ENCODE measurements around the gene NAT9.
A peak's percentile ranks its signal among the peaks of the same experiment; 100 is the strongest.

The NAT9 gene

GRCh38 chr17:74749279-74750038, 26.7 kb downstream of the NAT9 start (continued):
- TF ChIP-seq, protein P1, sequence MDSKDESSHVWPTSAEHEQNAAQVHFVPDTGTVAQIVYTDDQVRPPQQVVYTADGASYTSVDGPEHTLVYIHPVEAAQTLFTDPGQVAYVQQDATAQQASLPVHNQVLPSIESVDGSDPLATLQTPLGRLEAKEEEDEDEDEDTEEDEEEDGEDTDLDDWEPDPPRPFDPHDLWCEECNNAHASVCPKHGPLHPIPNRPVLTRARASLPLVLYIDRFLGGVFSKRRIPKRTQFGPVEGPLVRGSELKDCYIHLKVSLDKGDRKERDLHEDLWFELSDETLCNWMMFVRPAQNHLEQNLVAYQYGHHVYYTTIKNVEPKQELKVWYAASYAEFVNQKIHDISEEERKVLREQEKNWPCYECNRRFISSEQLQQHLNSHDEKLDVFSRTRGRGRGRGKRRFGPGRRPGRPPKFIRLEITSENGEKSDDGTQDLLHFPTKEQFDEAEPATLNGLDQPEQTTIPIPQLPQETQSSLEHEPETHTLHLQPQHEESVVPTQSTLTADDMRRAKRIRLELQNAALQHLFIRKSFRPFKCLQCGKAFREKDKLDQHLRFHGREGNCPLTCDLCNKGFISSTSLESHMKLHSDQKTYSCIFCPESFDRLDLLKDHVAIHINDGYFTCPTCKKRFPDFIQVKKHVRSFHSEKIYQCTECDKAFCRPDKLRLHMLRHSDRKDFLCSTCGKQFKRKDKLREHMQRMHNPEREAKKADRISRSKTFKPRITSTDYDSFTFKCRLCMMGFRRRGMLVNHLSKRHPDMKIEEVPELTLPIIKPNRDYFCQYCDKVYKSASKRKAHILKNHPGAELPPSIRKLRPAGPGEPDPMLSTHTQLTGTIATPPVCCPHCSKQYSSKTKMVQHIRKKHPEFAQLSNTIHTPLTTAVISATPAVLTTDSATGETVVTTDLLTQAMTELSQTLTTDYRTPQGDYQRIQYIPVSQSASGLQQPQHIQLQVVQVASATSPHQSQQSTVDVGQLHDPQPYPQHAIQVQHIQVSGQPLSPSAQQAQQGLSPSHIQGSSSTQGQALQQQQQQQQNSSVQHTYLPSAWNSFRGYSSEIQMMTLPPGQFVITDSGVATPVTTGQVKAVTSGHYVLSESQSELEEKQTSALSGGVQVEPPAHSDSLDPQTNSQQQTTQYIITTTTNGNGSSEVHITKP (tag by site-specific recombination; IDR thresholded peaks at IDR 0.05) = no peak
- TF ChIP-seq ZNF654 (tag by site-specific recombination; IDR thresholded peaks at IDR 0.05; ENCODE audit: low read depth) (no peak), KLF7 (tag by site-specific recombination; IDR thresholded peaks at IDR 0.05; ENCODE audit: borderline replicate concordance) (no peak), ZNF132 (tag by site-specific recombination; IDR thresholded peaks at IDR 0.05; ENCODE audit: borderline replicate concordance) (no peak), GLIS1 (tag by site-specific recombination; IDR thresholded peaks at IDR 0.05) (peak; percentile 11; the same call in 1 of the 2 replicates), ZNF157 (tag by site-specific recombination; IDR thresholded peaks at IDR 0.05) (no peak), ZNF169 (tag by site-specific recombination; IDR thresholded peaks at IDR 0.05) (no peak), ZNF785 (tag by site-specific recombination; IDR thresholded peaks at IDR 0.05) (no peak), KLF10 (tag by site-specific recombination; IDR thresholded peaks at IDR 0.05) (no peak), SP3 (tag by site-specific recombination; IDR thresholded peaks at IDR 0.05) (peak; percentile 30; the same call in 1 of the 2 replicates), ZNF837 (tag by site-specific recombination; IDR thresholded peaks at IDR 0.05) (no peak), ZNF121 (tag by site-specific recombination; IDR thresholded peaks at IDR 0.05) (no peak), ZNF341 (tag by site-specific recombination; IDR thresholded peaks at IDR 0.05; ENCODE audit: low read depth) (peak; percentile 50), ZNF274 (IDR thresholded peaks at IDR 0.05; ENCODE audit: low read length) (no peak), ZNF274 (tag by site-specific recombination; IDR thresholded peaks at IDR 0.05; ENCODE audit: borderline replicate concordance) (no peak), ZBTB49 (tag by site-specific recombination; IDR thresholded peaks at IDR 0.05; ENCODE audit: low read depth) (no peak), ZIC2 (tag by site-specific recombination; IDR thresholded peaks at IDR 0.05) (no peak), PBX3 (CRISPR knock-in tag; IDR thresholded peaks at IDR 0.05) (0 out of 2 replicates have a peak, but pooled peaks have one; percentile 3), SCRT1 (tag by site-specific recombination; IDR thresholded peaks at IDR 0.05; ENCODE audit: borderline replicate concordance) (no peak), CTCF (tag by site-specific recombination; IDR thresholded peaks at IDR 0.05) (no peak), ZBTB1 (tag by site-specific recombination; IDR thresholded peaks at IDR 0.05) (no peak), ZBTB7A (tag by site-specific recombination; IDR thresholded peaks at IDR 0.05; ENCODE audit: low read depth) (no peak; the same call in 1 of the 2 replicates)
- TF ChIP-seq, protein P2, sequence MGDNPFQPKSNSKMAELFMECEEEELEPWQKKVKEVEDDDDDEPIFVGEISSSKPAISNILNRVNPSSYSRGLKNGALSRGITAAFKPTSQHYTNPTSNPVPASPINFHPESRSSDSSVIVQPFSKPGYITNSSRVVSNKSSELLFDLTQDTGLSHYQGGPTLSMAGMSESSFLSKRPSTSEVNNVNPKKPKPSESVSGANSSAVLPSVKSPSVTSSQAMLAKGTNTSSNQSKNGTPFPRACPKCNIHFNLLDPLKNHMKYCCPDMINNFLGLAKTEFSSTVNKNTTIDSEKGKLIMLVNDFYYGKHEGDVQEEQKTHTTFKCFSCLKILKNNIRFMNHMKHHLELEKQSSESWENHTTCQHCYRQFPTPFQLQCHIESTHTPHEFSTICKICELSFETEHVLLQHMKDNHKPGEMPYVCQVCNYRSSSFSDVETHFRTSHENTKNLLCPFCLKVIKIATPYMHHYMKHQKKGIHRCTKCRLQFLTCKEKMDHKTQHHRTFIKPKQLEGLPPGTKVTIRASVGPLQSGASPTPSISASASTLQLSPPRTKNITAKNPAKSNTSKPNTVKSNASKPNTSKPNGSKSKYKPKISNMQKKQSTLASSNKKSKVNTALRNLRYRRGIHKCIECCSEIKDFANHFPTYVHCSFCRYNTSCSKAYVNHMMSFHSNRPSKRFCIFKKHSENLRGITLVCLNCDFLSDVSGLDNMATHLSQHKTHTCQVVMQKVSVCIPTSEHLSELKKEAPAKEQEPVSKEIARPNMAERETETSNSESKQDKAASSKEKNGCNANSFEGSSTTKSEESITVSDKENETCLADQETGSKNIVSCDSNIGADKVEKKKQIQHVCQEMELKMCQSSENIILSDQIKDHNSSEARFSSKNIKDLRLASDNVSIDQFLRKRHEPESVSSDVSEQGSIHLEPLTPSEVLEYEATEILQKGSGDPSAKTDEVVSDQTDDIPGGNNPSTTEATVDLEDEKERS (tag by site-specific recombination; IDR thresholded peaks at IDR 0.05) = no peak
- TF ChIP-seq, protein P3, sequence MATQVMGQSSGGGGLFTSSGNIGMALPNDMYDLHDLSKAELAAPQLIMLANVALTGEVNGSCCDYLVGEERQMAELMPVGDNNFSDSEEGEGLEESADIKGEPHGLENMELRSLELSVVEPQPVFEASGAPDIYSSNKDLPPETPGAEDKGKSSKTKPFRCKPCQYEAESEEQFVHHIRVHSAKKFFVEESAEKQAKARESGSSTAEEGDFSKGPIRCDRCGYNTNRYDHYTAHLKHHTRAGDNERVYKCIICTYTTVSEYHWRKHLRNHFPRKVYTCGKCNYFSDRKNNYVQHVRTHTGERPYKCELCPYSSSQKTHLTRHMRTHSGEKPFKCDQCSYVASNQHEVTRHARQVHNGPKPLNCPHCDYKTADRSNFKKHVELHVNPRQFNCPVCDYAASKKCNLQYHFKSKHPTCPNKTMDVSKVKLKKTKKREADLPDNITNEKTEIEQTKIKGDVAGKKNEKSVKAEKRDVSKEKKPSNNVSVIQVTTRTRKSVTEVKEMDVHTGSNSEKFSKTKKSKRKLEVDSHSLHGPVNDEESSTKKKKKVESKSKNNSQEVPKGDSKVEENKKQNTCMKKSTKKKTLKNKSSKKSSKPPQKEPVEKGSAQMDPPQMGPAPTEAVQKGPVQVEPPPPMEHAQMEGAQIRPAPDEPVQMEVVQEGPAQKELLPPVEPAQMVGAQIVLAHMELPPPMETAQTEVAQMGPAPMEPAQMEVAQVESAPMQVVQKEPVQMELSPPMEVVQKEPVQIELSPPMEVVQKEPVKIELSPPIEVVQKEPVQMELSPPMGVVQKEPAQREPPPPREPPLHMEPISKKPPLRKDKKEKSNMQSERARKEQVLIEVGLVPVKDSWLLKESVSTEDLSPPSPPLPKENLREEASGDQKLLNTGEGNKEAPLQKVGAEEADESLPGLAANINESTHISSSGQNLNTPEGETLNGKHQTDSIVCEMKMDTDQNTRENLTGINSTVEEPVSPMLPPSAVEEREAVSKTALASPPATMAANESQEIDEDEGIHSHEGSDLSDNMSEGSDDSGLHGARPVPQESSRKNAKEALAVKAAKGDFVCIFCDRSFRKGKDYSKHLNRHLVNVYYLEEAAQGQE (tag by site-specific recombination; IDR thresholded peaks at IDR 0.05) = no peak
